BLaER1 (cell line): ENCODE measurements around the gene KLHL30.

ENCODE experiments used
- H3K27ac ChIP-seq: shearing (Covaris generic); formaldehyde crosslinking; 2 replicates; pipeline ENCODE4 v1.8.1; 2022
- H3K27me3 ChIP-seq: shearing (Covaris generic); formaldehyde crosslinking; 2 replicates; pipeline ENCODE4 v1.8.1; 2022
- H3K36me3 ChIP-seq: shearing (Covaris generic); formaldehyde crosslinking; 2 replicates; pipeline ENCODE4 v1.8.1; 2022
- H3K4me1 ChIP-seq: shearing (Covaris generic); formaldehyde crosslinking; 2 replicates; pipeline ENCODE4 v1.8.1; 2022
- H3K4me2 ChIP-seq: shearing (Covaris generic); formaldehyde crosslinking; 2 replicates; pipeline ENCODE4 v1.8.1; 2022
- H3K4me3 ChIP-seq: shearing (Covaris generic); formaldehyde crosslinking; 2 replicates; pipeline ENCODE4 v1.8.1; 2022
- H3K9ac ChIP-seq: shearing (Covaris generic); formaldehyde crosslinking; 2 replicates; pipeline ENCODE4 v1.8.1; 2022
- H3K9me3 ChIP-seq: shearing (Covaris generic); formaldehyde crosslinking; 2 replicates; pipeline ENCODE4 v1.8.1; 2022
- H4K20me1 ChIP-seq: shearing (Covaris generic); formaldehyde crosslinking; 2 replicates; pipeline ENCODE4 v1.8.1; 2022
- Cebpa-rat ChIP-seq: shearing (Covaris generic); IDR thresholded peaks from 2 replicates; pipeline ENCODE4 v1.8.1; 2022

Gene KLHL30

GRCh38 chr2:238138331-238139195, at the start of gene KLHL30:
KLHL30 (plus strand) TSS chr2:238138668; CDS start chr2:238140755, 2,087 bp downstream.
- TF ChIP-seq Cebpa-rat = no peak
- Histone ChIP-seq H3K27me3 (no peaks in the 10 kb centered on the region), H3K9ac (peak within 1 kb of the TSS; percentile 83), H3K4me2 (peak within 1 kb of the TSS; percentile 97), H4K20me1 (no peaks in the 10 kb centered on the region), H3K4me3 (peak within 1 kb of the TSS; percentile 61), H3K36me3 (peaks cover 20% of the 10 kb centered on the region), H3K4me1 (peaks cover 83% of the 10 kb centered on the region), H3K9me3 (no peaks in the 10 kb centered on the region), H3K27ac (peak within 1 kb of the TSS; percentile 91)

GRCh38 chr2:238090887-238091286, 47.6 kb upstream of the KLHL30 start:
- Histone ChIP-seq H3K36me3 (peaks cover 19% of the 10 kb centered on the region), H3K4me2 (no peak overlapping the region), H3K27me3 (no peaks in the 10 kb centered on the region), H4K20me1 (no peaks in the 10 kb centered on the region), H3K4me3 (no peak overlapping the region), H3K9ac (no peak overlapping the region), H3K4me1 (peaks cover 19% of the 10 kb centered on the region), H3K27ac (no peak overlapping the region), H3K9me3 (no peaks in the 10 kb centered on the region)
- TF ChIP-seq Cebpa-rat = no peak

- Histone ChIP-seq H3K4me3 (no peak overlapping the region), H4K20me1 (no peaks in the 10 kb centered on the region), H3K4me1 (peaks cover 19% of the 10 kb centered on the region), H3K9me3 (no peaks in the 10 kb centered on the region), H3K9ac (no peak overlapping the region), H3K4me2 (no peak overlapping the region), H3K27ac (no peak overlapping the region), H3K27me3 (no peaks in the 10 kb centered on the region), H3K36me3 (peaks cover 14% of the 10 kb centered on the region)
- TF ChIP-seq Cebpa-rat = no peak
These were observed 46.9 kb upstream of the KLHL30 start for GRCh38 chr2:238091436-238092060.

GRCh38 chr2:238092486-238093035, 45.9 kb upstream of the KLHL30 start:
- Histone ChIP-seq H3K4me2 (no peak overlapping the region), H4K20me1 (no peaks in the 10 kb centered on the region), H3K27ac (no peak overlapping the region), H3K27me3 (no peaks in the 10 kb centered on the region), H3K9me3 (no peaks in the 10 kb centered on the region), H3K9ac (no peak overlapping the region), H3K4me3 (no peak overlapping the region), H3K4me1 (peaks cover 9% of the 10 kb centered on the region; the same call in 1 of the 2 replicates), H3K36me3 (peaks cover 14% of the 10 kb centered on the region)
- no peak for TF ChIP-seq Cebpa-rat

GRCh38 chr2:238093181-238094140, 45.0 kb upstream of the KLHL30 start:
- H3K9ac ChIP-seq = no peak overlapping the region
- no peak overlapping the region for H3K27ac ChIP-seq
- H3K36me3 ChIP-seq = peaks cover 14% of the 10 kb centered on the region
- H3K4me2 ChIP-seq = no peak overlapping the region
- no peak for TF ChIP-seq Cebpa-rat
- no peaks in the 10 kb centered on the region for H4K20me1 ChIP-seq
- no peak overlapping the region for H3K4me3 ChIP-seq
- H3K27me3 ChIP-seq = no peaks in the 10 kb centered on the region
- no peaks in the 10 kb centered on the region for H3K9me3 ChIP-seq
- peaks cover 15% of the 10 kb centered on the region for H3K4me1 ChIP-seq

- Histone ChIP-seq H3K9ac (no peak overlapping the region), H4K20me1 (no peaks in the 10 kb centered on the region), H3K4me3 (no peak overlapping the region), H3K27me3 (no peaks in the 10 kb centered on the region), H3K4me2 (no peak overlapping the region), H3K4me1 (peaks cover 25% of the 10 kb centered on the region), H3K9me3 (no peaks in the 10 kb centered on the region), H3K36me3 (peaks cover 14% of the 10 kb centered on the region), H3K27ac (no peak overlapping the region)
- no peak for TF ChIP-seq Cebpa-rat
These were observed 43.9 kb upstream of the KLHL30 start for GRCh38 chr2:238094438-238095022.

- H3K36me3 ChIP-seq = peaks cover 14% of the 10 kb centered on the region
- TF ChIP-seq Cebpa-rat = no peak
- no peak overlapping the region for H3K27ac ChIP-seq
These were observed 43.3 kb upstream of the KLHL30 start for GRCh38 chr2:238095143-238095542.

GRCh38 chr2:238096311-238097011, 42.0 kb upstream of the KLHL30 start:
- no peak for TF ChIP-seq Cebpa-rat
- Histone ChIP-seq H3K9ac (no peak overlapping the region), H4K20me1 (no peaks in the 10 kb centered on the region), H3K27ac (no peak overlapping the region), H3K9me3 (no peaks in the 10 kb centered on the region), H3K27me3 (no peaks in the 10 kb centered on the region), H3K4me2 (no peak overlapping the region), H3K4me1 (peaks cover 45% of the 10 kb centered on the region), H3K36me3 (peaks cover 11% of the 10 kb centered on the region), H3K4me3 (no peak overlapping the region)

More at GRCh38 chr2:238095143-238095542, 43.3 kb upstream of the KLHL30 start:
- Histone ChIP-seq H3K4me3 (no peak overlapping the region), H3K4me2 (no peak overlapping the region), H3K9ac (no peak overlapping the region), H3K27me3 (no peaks in the 10 kb centered on the region), H4K20me1 (no peaks in the 10 kb centered on the region), H3K4me1 (peaks cover 31% of the 10 kb centered on the region), H3K9me3 (no peaks in the 10 kb centered on the region)
